Vagina (tissue), 2 donors: Measurements from ENCODE around the gene RAB21. TPM values are rescaled to one million over a fixed set of nuclear protein-coding genes. Genes with fewer than 3 reads are reported as not detected.
A peak's percentile ranks its signal among the peaks of the same experiment; 100 is the strongest.
"Not testable (repeated sequence)": the region's sequence is repeated elsewhere in the genome, so short reads cannot be mapped to it uniquely, and the experiment has no call there.

Experiments
- DNase-seq, 2 donors: peaks; one replicate each; pipeline ENCODE4 v3.0.0-alpha.2; 2017; ENCODE audit errors: extremely low spot score in 2 of 2
- H3K27ac ChIP-seq: fragments of 200-600 bp; sonication (generic); one replicate; pipeline ENCODE4 v1.5.1; 2019
- H3K27me3 ChIP-seq: fragments of 200-600 bp; sonication (generic); one replicate; pipeline ENCODE4 v1.5.1; 2019
- H3K36me3 ChIP-seq, 2 donors: fragments of 200-600 bp; sonication (generic); one replicate each; pipeline ENCODE4 v1.5.1; 2017 to 2019
- H3K4me1 ChIP-seq: fragments of 200-600 bp; sonication (generic); one replicate; pipeline ENCODE4 v1.5.1; 2019
- H3K4me3 ChIP-seq, 2 donors: fragments of 200-600 bp; sonication (generic); 1 replicate in 1 of 2; 2 replicates in 1 of 2; pipeline ENCODE4 v1.5.1; 2016 to 2019
- H3K9me3 ChIP-seq: fragments of 200-600 bp; sonication (generic); one replicate; pipeline ENCODE4 v1.5.1; 2019
- CTCF ChIP-seq, 3 experiments: fragments of 450-650 bp in 2 of 3; fragments of 200-600 bp in 1 of 3; sonication (generic) in 1 of 3; IDR thresholded peaks; one replicate each; pipeline ENCODE4 v1.5.1; 2017 to 2019; ENCODE audit warnings: antibody characterized with exemption in 3 of 3, mild to moderate bottlenecking in 2 of 3, moderate library complexity in 2 of 3
- POLR2A ChIP-seq, 2 donors: fragments of 450-650 bp; IDR thresholded peaks; one replicate each; pipeline ENCODE4 v1.6.1; 2017; ENCODE audit warnings: antibody characterized with exemption in 2 of 2, mild to moderate bottlenecking in 2 of 2, moderate library complexity in 2 of 2
- POLR2AphosphoS5 ChIP-seq, 2 donors: sonication (generic); formaldehyde crosslinking; IDR thresholded peaks; one replicate each; pipeline ENCODE4 v1.9.0; 2017; ENCODE audit warnings: antibody characterized with exemption in 2 of 2, mild to moderate bottlenecking in 2 of 2, low read depth in 1 of 2; ENCODE audit not compliant: insufficient read depth in 1 of 2
- intact Hi-C: fragments of 100-400 bp; cut with DNase I; formaldehyde crosslinking; loops from one replicate; pipeline ENCODE4 v1.15.1; 2023
- total RNA-seq: library from RNA; depleted of rRNA; stranded (reverse); fragments of >200 nt; gene quantifications from one replicate; pipeline ENCODE4 v1.2.3, GENCODE V29; 2016

Gene RAB21
- total RNA-seq, 1 donor from 2014 or later, result 21.1 TPM

DNA sequence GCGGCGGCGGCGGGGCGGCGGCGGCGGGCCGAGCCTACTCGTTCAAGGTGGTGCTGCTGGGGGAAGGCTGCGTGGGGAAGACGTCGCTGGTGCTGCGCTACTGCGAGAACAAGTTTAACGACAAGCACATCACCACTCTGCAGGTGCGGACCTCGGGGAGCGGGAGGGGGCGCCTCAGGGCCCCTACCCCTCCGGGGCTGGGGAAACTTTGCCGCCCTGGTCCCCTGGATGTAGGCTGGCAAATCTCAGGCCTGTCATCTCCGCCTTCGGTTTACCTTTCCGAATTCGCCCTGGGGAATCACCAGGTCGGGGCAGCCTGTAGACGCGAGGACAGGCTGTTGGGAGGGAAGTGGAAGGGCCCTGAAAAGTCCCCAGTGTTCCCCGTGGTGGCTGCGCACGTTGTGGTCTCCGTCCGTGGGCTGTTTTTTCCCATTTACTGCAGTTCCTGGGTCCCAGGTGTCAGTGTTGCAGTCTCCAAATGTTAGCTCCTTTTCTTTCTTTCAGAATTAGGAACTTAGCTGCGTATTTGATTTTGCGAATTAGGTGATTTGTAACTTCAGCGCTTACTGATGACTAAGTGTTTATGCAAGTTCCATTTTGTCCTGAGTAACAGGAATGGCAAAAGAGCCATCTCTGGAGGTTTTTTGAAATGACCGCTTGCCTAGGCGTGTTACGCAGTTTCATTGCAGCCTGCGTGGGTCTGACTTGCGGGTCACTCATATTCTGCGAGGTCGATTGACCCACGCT lies 656 bp downstream of the RAB21 start:
- peak overlapping the region; percentile 92 for H3K27ac ChIP-seq
- no peaks in the 10 kb centered on the region for H3K9me3 ChIP-seq
- H3K36me3 ChIP-seq, result peaks cover 0 to 11% of the 10 kb centered on the region in 2 donors
- TF ChIP-seq CTCF (IDR thresholded peaks at IDR 0.05), result no peak
- TF ChIP-seq POLR2AphosphoS5 (IDR thresholded peaks at IDR 0.05; ENCODE audit: insufficient read depth in 1 of 2, low read depth in 1 of 2), result no peak
- TF ChIP-seq POLR2A (IDR thresholded peaks at IDR 0.05), result no peak
- H3K27me3 ChIP-seq, result no peaks in the 10 kb centered on the region
- intact Hi-C loops, result loop anchor here (10.0 kb wide), 1 partner anchor 91 kb away; the partner anchor contains the start of genes THAP2 and ZFC3H1
- peak overlapping the region; percentile 79 to 87 for H3K4me3 ChIP-seq
- H3K4me1 ChIP-seq, result peaks cover 42% of the 10 kb centered on the region
- DNase-seq, result no peak

DNA sequence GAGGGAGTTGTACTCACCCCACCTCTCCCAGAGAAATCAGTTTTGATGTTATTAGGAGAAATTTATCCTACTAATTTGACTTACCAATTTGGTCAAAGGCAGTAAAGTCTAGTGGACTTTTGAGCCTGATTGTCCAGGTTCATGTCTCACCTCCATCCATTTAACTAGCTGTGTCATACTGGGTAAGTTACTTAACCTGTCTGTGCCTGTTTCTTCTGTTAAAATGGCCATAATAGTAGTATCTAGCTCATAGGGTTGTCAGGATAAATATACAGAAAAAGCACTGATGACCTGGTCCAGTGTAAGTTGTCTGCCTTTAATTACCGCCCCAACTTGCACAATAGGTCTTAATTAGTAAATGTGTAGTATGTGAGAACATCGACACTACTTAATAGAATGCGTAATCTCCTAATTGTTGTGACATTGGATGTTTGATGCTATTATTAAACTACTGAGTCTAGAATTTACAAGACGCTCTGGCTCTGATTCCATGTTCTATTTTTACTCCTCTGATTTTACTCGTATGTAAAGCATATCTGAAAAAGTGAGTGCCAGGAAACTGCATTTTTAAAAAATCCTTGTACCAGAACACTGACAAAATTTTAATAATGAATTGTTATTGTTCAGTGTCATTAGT lies 1.5 kb downstream of the RAB21 start:
- Histone ChIP-seq H3K27me3 (no peaks in the 10 kb centered on the region), H3K4me3 (peak overlapping the region; percentile 79 to 87), H3K9me3 (no peaks in the 10 kb centered on the region), H3K27ac (peak overlapping the region; percentile 92), H3K4me1 (peaks cover 42% of the 10 kb centered on the region), H3K36me3 (peaks cover 0 to 14% of the 10 kb centered on the region in 2 donors)
- DNase-seq, result no peak
- TF ChIP-seq POLR2AphosphoS5 (IDR thresholded peaks at IDR 0.05; ENCODE audit: insufficient read depth in 1 of 2, low read depth in 1 of 2) (no peak), POLR2A (IDR thresholded peaks at IDR 0.05) (no peak), CTCF (IDR thresholded peaks at IDR 0.05) (no peak)
- intact Hi-C loops, result loop anchor here (10.0 kb wide), 1 partner anchor 91 kb away; the partner anchor contains the start of genes THAP2 and ZFC3H1

GRCh38 chr12:71759941-71760340 lies 5.3 kb downstream of the RAB21 start:
- TF ChIP-seq POLR2A (IDR thresholded peaks at IDR 0.05) (no peak), POLR2AphosphoS5 (IDR thresholded peaks at IDR 0.05; ENCODE audit: insufficient read depth in 1 of 2, low read depth in 1 of 2) (no peak), CTCF (IDR thresholded peaks at IDR 0.05) (no peak)
- intact Hi-C loops, result loop anchor here (10.0 kb wide), 1 partner anchor 95 kb away; the partner anchor contains the start of genes THAP2 and ZFC3H1
- Histone ChIP-seq H3K4me3 (no peak overlapping the region), H3K27me3 (no peaks in the 10 kb centered on the region), H3K27ac (no peak overlapping the region), H3K4me1 (peaks cover 60% of the 10 kb centered on the region), H3K9me3 (no peaks in the 10 kb centered on the region), H3K36me3 (peaks cover 0 to 14% of the 10 kb centered on the region in 2 donors)
- DNase-seq, result no peak

GRCh38 chr12:71760471-71760870 lies 5.8 kb downstream of the RAB21 start:
- H3K27ac ChIP-seq, result no peak overlapping the region
- intact Hi-C loops, result no loop called here
- no peak overlapping the region for H3K4me3 ChIP-seq
- TF ChIP-seq POLR2A (IDR thresholded peaks at IDR 0.05), result no peak
- no peak for TF ChIP-seq CTCF (IDR thresholded peaks at IDR 0.05)
- no peak for TF ChIP-seq POLR2AphosphoS5 (IDR thresholded peaks at IDR 0.05; ENCODE audit: insufficient read depth in 1 of 2, low read depth in 1 of 2)
- peaks cover 65% of the 10 kb centered on the region for H3K4me1 ChIP-seq
- H3K9me3 ChIP-seq, result no peaks in the 10 kb centered on the region
- DNase-seq, result no peak
- peaks cover 0 to 14% of the 10 kb centered on the region in 2 donors for H3K36me3 ChIP-seq
- H3K27me3 ChIP-seq, result no peaks in the 10 kb centered on the region

DNA sequence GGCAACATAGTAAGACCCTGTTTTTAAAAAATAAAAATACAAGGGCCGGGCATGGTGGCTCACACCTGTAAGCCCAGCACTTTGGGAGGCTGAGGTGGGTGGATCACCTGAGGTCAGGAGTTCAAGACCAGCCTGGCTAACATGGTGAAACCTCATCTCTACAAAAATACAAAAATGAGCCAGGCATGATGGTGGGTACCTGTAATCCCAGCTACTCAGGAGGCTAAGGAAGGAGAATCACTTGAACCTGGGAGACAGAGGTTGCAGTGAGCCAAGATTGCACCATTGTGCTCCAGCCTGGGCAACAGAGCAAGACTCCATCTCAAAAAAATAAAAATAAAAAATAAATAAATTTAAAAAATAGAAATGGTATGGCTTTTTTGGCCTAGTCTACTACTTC lies 6.7 kb downstream of the RAB21 start:
- H3K4me3 ChIP-seq, DNase-seq, H3K9me3 ChIP-seq, H3K27me3 ChIP-seq, H3K27ac ChIP-seq, intact Hi-C loops: not testable (repeated sequence)
- peaks cover 62% of the 10 kb centered on the region for H3K4me1 ChIP-seq
- H3K36me3 ChIP-seq, result peaks cover 0 to 14% of the 10 kb centered on the region in 2 donors
